Colonic mucosa (tissue), 4 donors: ENCODE measurements around the gene MAP3K10. TPM values are rescaled to one million over a fixed set of nuclear protein-coding genes. Genes with fewer than 3 reads are reported as not detected.

Source experiments
- DNase-seq: peaks from one replicate; pipeline ENCODE4 v3.0.0-alpha.2; 2020
- H3K27ac ChIP-seq: fragments of 200-600 bp; one replicate; pipeline ENCODE4 v1.8.0; 2021
- H3K27me3 ChIP-seq: fragments of 200-600 bp; one replicate; pipeline ENCODE4 v1.8.0; 2021
- H3K36me3 ChIP-seq: fragments of 200-600 bp; one replicate; pipeline ENCODE4 v1.8.0; 2021
- H3K4me1 ChIP-seq: fragments of 200-600 bp; one replicate; pipeline ENCODE4 v1.8.0; 2021; ENCODE audit warnings: mild to moderate bottlenecking
- H3K4me3 ChIP-seq: fragments of 200-600 bp; one replicate; pipeline ENCODE4 v1.8.0; 2021
- H3K9ac ChIP-seq, 2 donors: one replicate each; pipeline ENCODE4 v1.7.0; 2013; ENCODE audit warnings: control low read depth in 2 of 2, low read depth in 2 of 2, low read length in 2 of 2
- H3K9me3 ChIP-seq: fragments of 200-600 bp; one replicate; pipeline ENCODE4 v1.8.0; 2021
- intact Hi-C: fragments of 100-400 bp; cut with DNase I; formaldehyde crosslinking; loops from one replicate; pipeline ENCODE4 v1.14.1; 2022
- total RNA-seq, 2 donors: library from RNA; stranded (reverse); fragmentation: NEBNext Ultra II Directional in 1 of 2; extraction: Animal tissue kit (Norgen Biotek cat#: 25700) in 1 of 2; gene quantifications; one replicate each; pipeline ENCODE4 v1.2.1, GENCODE V29; 2021
- TF ChIP-seq, protein P1 (sequence below): fragments of 200-600 bp; IDR thresholded peaks from one replicate; pipeline ENCODE4 v1.8.0; 2022; ENCODE audit warnings: antibody characterized with exemption, mild to moderate bottlenecking
- donor health status: healthy.
- donor health status: DM: no; HTN: no; CAD: no.
- donor health status: DM: no; HTN: no; CAD: no.

The MAP3K10 gene
- total RNA-seq, 2 donors from 2014 or later, result 9.1 to 10.9 TPM

GRCh38 chr19:40225440-40226305 is 34.4 kb downstream of the MAP3K10 start:
- Histone ChIP-seq H3K9ac (no peak overlapping the region), H3K36me3 (no peaks in the 10 kb centered on the region), H3K27me3 (peaks cover 37% of the 10 kb centered on the region), H3K27ac (no peak overlapping the region), H3K9me3 (no peaks in the 10 kb centered on the region), H3K4me3 (peak overlapping the region; percentile 6), H3K4me1 (peaks cover 10% of the 10 kb centered on the region)
- no peak for DNase-seq
- intact Hi-C loops, result no loop called here
- TF ChIP-seq, protein P1, sequence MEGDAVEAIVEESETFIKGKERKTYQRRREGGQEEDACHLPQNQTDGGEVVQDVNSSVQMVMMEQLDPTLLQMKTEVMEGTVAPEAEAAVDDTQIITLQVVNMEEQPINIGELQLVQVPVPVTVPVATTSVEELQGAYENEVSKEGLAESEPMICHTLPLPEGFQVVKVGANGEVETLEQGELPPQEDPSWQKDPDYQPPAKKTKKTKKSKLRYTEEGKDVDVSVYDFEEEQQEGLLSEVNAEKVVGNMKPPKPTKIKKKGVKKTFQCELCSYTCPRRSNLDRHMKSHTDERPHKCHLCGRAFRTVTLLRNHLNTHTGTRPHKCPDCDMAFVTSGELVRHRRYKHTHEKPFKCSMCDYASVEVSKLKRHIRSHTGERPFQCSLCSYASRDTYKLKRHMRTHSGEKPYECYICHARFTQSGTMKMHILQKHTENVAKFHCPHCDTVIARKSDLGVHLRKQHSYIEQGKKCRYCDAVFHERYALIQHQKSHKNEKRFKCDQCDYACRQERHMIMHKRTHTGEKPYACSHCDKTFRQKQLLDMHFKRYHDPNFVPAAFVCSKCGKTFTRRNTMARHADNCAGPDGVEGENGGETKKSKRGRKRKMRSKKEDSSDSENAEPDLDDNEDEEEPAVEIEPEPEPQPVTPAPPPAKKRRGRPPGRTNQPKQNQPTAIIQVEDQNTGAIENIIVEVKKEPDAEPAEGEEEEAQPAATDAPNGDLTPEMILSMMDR, result no peak

DNA sequence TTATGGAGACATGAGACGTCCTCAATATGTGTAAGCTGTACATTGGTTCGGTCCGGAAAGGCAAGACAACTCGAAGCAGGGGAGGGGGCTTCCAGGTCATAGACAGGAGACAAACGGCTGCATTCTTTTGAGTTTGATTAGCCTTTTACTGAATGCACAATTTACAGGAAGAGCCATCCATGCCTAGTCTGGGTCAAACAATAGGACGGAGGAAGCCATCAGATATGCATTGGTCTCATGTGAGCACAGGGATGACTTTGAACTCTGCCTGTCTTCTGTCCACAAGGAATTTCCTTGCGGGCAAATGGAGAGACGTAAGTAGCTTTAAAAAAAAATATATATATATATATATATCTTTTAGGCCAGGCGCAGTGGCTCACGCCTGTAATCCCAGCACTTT is 37.1 kb downstream of the MAP3K10 start:
- intact Hi-C loops, result no loop called here
- no peak overlapping the region for H3K4me3 ChIP-seq
- TF ChIP-seq, protein P1, result no peak

GRCh38 chr19:40228863-40229262 is 37.6 kb downstream of the MAP3K10 start:
- Histone ChIP-seq H3K4me1 (peaks cover 10% of the 10 kb centered on the region), H3K36me3 (no peaks in the 10 kb centered on the region), H3K9ac (no peak overlapping the region), H3K27me3 (peaks cover 37% of the 10 kb centered on the region), H3K4me3 (no peak overlapping the region), H3K27ac (no peak overlapping the region), H3K9me3 (no peaks in the 10 kb centered on the region)
- DNase-seq, result no peak
- intact Hi-C loops, result no loop called here
- TF ChIP-seq, protein P1, result no peak

More for the DNA sequence above, 37.1 kb downstream of the MAP3K10 start:
- Histone ChIP-seq H3K27ac (no peak overlapping the region), H3K36me3 (no peaks in the 10 kb centered on the region), H3K4me1 (peaks cover 10% of the 10 kb centered on the region), H3K9ac (no peak overlapping the region), H3K27me3 (peaks cover 37% of the 10 kb centered on the region), H3K9me3 (no peaks in the 10 kb centered on the region)
- DNase-seq, result no peak

DNA sequence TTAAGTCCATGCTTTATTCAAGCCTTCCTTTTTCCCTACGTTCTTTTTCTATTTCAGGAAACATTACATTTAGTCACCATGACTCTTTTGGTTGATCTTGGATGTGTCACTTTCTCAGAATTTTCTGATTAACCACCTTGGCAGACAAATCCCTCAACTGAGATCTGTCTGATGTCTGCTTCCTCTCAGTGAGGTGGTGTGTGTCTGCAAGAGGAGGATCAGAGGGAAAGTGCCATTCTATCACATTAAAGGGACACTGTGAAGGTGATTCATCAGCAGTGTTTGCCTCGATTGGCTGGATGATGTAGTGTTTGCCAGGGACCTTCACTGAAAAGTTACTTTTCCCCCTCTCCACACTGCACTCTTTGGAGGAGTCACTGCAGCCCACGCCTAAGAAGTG is 38.3 kb downstream of the MAP3K10 start:
- intact Hi-C loops, result no loop called here
- H3K4me1 ChIP-seq, result peaks cover 10% of the 10 kb centered on the region
- no peak overlapping the region for H3K9ac ChIP-seq
- no peak overlapping the region for H3K27ac ChIP-seq
- H3K36me3 ChIP-seq, result no peaks in the 10 kb centered on the region
- no peak overlapping the region for H3K4me3 ChIP-seq
- peaks cover 35% of the 10 kb centered on the region for H3K27me3 ChIP-seq
- no peak for DNase-seq
- H3K9me3 ChIP-seq, result no peaks in the 10 kb centered on the region
- TF ChIP-seq, protein P1, result no peak

GRCh38 chr19:40229926-40230417 is 38.7 kb downstream of the MAP3K10 start:
- Histone ChIP-seq H3K9me3 (no peaks in the 10 kb centered on the region), H3K36me3 (no peaks in the 10 kb centered on the region), H3K27me3 (peaks cover 30% of the 10 kb centered on the region), H3K4me3 (no peak overlapping the region), H3K27ac (no peak overlapping the region), H3K9ac (no peak overlapping the region), H3K4me1 (peaks cover 10% of the 10 kb centered on the region)
- no peak for DNase-seq
- TF ChIP-seq, protein P1, result no peak
- intact Hi-C loops, result no loop called here
